ENCODE measurements around the gene CADM1.

Gene CADM1

DNA sequence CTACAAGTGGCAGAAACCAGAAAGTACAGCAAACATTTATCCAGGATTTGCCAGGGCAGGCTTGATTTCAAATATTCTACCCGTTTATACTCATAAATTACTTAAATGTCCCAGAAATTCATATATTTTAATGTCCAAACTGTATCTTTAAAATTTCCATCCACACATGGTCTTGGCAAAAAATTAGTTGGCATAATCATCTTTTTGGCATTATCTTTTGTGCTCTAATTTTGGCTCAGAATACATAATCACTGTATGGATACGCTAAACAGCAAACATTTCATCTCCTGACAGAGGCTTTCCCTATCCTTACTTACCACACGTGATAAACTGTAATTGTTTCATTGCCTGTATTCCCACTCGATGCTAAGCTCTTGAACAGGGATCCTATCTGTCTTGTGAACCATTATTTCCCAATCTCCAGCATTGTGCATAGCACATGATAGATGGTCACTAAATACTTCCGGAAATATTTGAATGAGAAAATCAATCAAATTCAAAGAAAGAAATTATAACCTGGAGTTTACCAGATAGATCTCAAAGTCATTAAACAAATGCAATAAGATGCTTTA, 64.2 kb downstream of the CADM1 start:
- no peak for DNase-seq

DNA sequence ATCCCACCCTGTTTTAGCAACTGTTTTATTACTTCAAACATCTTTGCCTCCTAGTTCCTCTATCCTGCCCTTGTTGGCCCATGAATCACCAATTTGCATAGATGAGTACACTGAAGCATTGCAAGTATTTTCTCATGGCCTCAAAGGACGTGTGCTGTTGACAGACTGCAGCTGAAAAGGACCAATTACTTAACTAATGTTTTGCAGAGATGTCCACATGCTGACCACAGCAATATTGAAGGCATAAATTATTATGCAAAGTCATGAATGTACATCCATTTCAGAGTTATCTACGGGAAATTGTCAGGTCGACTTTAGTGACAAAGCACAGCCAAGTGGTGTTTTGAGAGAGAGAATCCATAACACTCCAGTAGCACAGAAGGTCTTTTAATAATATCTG, 64.8 kb downstream of the CADM1 start:
- DNase-seq: no peak

DNA sequence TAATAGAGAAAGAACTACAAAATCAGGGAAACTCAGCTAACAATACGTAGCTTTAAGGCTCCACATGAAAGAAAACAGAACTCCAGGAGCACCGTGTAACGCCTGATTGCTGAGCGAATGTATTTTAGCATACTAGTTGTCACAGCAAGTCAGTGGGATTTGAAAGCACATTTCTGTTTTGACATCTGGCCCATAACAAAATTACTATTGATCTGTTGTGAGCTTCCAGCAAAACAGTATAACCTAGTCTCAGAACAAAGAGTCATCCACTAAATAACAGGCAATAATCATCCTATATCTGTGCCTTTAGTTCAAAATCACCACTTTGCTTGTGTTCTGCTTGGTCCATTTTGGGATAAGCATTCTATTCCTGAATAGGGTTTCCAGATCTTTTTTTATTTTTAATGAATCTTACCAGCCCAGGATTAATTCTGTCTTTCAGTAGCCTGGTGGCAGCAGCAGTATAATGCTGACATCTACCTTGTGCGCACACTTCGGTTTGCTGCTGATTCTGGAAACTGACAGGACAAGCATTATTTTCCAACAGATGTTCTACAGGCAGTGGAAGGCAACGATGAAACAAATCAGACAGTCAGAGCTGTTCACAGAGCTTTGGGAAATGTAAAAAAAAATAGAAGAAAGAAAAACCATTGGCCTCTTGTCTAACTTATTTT, 66.2 kb downstream of the CADM1 start:
- no peak for DNase-seq

DNA sequence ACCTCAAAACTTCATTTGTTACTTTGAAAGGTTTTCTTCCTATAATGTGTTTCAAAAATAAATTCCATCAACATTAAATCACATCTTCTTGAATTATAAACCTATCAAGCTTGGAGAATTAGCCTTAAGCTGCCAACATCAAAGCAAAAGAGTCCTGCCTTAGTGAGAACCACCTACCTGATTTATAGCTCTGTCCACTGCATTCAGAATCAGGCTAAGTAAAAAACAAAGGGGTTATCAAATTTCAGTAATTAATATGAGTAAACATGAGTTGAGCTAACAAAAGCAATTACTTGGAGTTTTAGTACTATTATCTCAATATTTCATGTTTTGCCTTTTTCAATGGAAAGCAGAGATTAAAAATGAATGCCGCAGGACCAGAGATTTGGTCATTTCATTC, 73.9 kb downstream of the CADM1 start:
- no peak for DNase-seq

DNA sequence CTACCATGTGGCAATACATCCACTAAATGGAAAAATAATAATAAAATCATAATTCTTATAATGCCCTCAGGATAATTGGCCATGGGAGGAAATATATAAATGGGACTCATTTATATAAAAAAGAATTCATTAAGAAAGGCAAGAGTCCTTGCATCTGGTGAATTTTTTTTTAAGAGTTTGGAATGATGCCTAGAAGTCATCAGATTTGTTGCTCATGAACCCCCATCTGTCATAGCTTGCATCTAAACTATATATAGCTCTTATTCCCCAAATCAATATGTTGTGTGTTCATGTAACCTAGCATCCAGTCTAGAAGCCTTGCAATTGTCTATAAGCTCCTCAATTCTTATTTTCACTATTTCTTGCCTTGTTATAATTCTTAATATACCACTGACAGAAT, 75.9 kb downstream of the CADM1 start:
- DNase-seq: no peak

DNA sequence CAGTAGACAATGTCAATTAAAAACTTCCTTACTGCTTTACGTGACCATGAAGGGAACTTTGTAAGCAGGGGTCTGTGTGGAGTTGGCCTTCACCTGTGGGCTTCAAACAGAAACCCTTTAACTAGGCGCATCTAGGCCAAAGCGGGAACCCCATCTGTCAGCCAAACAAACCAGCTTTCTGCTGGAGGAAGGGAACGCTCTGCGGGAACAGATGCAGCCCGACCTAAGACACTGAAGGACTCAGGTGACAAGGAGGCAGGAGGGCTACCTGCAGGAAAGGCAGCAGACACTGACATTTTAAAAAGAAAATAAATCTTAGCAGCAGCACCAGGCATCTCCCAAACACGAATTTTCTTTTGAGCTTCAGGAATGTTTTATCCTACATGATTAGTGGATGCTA, 78.4 kb downstream of the CADM1 start:
- no peak for DNase-seq

DNA sequence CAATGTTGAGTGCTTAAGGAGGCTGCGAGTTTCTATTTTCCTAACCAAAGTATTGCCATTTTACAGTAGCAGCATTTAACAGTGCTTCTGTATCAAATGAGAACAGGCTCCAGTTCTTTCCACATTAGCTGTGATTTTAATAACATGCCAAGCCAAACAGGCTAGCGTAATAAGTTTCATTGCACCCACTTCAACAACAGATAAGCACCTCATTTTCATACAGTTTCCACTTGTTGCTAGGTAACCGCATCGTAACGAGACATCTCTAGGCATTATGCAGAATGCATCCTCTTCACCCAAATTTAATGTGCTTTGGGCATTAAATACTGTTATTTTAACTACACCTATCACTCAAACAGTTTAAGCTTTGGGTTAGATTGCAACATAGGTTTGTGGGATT, 79.0 kb downstream of the CADM1 start:
- DNase-seq: no peak

DNA sequence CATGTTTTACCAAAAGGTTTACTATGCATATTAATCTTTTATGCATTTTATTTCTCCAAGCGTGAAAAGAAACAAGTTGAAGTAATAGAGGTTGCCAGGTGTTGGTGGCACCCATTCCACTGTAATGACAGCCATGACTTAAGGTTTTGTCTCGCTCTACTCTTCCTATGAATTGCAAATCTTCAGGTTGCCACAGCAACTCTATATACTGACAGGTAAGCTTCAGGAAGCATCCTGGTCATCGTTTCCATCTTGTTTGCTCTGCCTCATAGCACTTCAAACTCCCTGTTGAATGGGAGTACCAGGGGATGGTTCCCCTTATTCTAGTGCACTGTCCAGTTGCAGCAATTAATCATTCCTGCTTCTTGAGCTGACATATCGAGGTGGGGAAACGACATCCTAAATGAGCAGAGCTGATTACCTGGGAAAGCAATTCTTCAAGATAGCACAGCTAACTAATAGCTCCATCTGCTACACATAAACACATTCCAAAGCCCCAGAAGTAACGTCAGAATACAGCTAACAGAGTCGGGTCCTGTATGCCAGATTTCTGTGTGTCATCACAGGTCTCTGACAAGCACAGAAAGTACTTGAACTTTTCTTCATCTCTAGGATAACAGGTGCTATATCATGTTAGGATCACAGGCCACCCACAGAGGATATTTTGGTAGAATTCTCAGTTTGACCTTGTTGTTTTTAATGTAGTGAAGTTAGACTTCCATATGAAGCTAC, 80.3 kb downstream of the CADM1 start:
- no peak for DNase-seq

DNA sequence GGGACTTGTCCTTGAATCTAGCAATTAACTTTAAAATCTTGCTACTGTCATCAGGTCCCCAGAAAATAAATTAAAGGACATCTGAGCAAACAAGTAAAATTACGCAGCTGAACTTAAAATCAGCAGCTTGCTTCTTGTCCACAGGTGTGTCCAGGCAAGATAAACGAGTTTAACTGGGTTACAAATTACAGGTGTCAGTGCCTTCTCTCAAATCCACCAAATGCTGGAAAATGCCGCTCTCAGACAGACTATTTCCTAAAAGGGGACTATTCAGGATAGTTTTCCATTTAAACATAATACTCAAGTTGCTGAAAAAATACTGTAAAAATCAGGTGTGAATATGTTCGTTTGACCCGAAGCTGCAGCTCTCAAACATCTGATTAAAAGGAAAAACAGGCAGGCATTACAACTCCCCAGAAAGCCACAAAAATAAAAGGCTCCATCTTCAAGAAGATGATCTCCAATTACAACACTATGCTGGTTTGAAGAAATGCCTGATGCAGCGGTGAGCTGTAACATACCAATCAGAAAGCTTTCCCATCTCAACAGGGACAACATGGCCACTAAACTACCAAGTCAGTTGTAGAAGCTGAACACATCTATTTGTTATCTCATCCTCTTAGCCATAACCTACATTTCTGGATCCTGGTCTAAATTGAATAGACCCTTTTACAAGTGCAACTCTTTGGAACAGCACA, 82.1 kb downstream of the CADM1 start:
- no peak for DNase-seq

DNA sequence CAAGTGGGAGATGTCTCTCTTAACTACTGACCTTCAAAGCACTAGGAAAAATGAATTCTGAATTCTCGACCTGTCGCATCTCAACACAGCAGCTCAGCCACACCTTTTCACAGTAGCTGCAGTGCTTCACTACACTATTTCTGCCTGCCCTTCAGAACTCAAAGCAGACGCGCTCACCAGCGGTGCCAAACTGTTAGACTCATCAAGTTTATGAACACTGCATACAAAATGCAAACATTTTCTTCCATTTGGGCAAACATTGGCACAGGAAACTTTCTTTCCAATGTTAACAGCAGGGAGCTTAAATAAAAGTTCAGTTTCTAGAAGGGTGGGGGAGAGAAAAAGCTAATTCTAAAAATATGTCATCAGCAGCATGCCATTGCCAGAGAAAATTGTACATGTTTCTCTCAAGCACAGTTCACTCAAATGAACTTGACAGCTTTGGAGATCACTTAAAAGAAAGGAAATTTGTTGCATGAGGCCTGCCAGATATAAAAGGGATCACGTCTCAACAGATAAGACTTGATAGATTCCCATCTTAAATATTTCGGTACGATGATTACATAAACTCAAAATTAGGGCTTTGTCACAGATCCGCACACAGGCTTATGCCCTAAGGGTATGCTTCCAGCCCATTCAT, 82.7 kb downstream of the CADM1 start:
- no peak for DNase-seq

DNA sequence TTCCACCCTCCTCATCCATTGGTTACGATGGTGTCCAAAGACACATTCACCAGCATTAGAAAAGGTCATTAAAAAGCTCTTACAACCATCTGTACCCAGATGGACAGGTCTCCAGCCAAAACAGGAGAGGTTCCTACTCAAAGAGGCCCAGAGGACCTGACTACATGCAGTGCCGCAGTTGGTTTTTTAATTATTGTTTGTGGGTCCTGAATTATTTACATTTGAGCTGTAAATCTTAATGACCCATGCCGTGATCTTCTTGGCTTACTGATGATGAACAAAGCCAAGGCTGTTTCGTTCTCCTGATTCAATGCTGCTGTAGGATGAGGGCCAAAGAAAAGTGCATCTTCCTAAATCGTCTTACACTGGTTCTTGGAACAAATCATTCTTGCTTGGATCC, 83.7 kb downstream of the CADM1 start:
- no peak for DNase-seq

DNA sequence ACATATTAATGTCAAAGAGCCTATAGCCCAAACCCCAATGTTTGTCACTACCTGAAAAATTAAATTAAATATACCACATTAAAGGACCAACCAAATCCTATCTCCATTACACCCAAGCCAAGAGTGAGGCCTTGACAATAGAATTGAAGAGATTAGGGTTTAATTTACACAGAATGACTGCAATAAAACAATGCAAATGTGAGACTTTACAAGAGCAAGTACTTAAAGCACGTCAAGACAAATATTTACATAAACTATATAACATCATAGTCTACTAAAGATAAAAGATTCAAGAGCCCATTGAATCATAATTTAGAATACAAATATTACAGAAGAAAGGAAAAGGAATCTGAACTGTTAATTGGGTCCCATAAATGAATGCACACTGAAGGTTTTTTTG, 85.6 kb downstream of the CADM1 start:
- DNase-seq: no peak

DNA sequence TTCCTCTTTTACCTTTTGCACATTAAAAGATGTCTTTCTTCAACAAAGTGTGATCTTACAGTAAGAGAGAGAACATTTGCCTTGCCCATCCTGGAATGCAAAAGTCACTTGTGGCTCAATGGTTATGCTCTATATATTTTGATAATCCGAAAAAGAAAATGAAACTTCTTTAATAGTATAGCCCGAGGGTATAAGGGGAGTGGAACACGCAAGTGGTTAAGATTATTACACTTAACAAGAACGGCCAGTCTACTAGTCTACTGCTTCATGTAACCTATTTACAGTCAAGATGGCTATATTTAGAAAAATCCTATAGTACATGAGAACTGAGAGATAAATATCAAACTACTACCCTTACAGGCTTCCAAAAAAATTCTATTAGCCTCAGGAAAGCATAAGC, 86.1 kb downstream of the CADM1 start:
- no peak for DNase-seq

DNA sequence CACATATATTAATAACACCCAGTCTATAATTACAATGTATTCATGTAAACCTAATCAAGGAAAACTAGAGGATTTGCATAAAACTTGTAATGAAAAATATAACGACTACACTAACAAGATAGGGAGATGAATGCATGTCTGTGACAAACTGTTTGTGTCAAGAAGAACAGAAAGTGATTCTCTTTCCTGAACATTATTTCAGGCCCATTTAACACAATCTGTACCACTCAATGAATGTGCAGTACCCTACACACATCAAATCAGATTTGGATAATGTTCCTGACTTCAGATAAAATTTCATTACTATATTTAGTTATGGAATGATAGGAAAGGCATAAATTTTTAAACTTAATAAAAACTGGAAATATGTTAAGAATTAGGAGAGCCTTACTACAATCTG, 93.1 kb downstream of the CADM1 start:
- DNase-seq: no peak

DNA sequence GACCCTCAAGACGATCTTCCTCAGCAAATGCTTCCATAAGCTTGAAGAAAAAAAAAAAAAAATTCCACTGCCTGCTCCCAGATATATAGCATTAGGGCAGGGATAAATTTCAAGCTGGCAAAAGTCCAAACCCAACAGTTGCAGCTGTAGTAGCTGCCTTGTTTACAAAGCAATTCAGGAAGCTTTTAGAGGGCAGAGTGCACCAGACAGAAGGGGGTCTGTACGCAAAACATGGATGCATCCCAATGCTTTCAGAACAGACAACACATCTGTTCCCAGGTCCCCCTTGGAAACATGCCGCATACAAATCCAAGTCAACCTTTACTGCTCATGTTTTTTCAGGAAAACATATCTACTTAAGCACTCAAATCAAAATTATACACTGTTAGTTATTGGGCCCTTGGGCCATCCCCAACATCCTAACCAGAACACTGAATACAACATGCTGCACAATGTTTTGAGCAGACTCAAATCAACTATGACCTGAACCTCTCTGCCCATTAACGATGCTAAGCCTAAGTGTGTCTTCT, 94.5 kb downstream of the CADM1 start:
- no peak for DNase-seq

DNA sequence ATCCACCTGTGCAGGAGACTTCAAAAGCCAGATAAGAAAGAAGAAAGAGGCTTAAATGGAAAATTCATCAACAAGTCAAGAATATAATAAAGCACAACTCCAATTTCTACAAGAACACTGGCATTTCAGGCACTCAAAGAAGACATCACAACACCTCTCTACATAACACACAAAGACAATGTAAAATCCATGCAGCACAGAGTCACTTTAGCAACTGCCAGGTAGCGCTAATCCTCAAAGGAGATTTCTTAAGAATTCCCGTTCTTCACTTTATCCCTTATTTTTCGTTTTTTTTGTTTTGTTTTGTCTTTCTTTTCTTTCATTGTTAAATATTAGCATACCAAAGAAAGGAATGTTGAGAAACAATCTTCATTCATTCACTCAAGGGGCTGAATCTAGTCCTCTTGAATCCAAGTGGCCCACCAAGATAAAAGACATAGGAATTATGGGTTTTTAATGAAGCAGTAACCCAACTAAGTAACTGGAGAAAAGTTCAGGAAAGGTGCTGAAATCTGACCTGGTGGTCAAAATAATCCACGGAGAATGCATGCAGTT, 95.0 kb downstream of the CADM1 start:
- no peak for DNase-seq

DNA sequence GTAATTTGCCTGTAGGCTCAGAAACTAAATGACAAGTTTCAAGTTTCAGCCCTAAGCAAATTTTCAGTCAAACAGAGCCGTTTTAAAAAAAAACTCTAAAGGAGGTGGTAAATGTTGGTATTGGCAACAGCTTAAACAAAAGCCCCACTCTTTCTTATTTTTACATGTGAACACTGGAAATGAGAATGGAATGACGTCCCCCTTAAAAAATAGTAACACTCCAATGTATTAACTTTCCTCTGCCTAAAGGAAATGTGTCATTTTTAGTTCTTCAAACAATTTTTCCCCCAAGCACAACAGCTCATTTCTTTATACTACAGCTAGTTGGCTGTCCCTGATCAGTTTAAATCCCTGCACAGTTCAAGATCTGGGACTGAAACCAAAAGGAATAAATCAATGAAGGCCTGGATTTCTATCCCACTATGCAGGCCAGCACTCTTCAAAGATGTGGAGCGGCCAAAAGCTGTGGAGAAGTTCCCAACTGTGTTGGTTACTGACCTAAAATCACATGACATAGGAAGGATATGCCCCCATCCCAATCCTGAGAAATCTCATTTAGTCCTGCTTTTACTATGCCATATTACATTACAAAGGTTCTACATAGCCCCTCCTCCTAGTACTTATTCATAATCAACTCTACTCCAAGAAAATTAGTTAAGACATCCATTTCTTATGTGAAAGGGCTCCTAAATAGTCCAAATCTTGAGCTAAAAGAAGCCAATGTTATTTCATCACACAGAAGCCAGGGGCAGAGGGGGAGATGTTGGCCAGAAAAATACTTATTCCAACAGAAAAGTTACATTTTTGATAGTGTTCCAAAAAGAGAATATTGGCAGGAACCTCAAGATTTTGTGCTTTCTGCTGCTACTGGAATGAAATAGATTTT, 95.9 kb downstream of the CADM1 start:
- DNase-seq: no peak

DNA sequence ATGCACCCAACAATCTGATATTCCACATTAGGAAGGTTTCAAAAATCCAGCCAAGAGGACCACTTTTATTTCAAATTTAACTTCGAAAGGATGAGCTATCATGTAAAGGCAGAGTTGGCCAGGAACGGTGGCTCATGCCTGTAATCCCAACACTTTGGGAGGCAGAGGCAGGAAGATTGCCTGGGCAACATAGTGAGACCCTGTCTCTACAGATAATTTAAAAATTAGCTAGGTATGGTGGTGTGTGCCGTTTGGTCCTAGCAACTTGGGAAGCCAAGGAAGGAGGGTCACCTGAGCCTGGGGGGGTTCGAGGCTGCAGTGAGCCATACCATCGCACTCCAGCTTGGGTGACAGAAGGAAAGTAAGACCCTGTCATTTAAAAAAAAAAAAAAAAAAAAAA, 96.7 kb downstream of the CADM1 start:
- no peak for DNase-seq

DNA sequence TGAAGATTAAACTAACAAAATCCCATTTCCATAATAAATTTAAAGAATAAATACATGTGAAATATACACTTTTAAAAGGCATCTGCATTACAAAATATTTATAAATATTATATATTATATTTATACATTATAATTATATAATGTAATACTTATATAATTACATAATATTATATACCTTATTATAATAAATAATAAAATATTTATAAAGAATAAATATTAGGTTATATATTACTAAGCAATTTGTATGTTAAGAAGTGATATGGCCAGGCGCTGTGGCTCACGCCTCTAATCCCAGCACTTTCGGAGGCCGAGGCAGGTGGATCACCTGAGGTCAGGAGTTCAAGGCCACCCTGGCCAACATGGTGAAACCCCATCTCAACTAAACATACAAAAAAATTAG, 97.8 kb downstream of the CADM1 start:
- DNase-seq: no peak

DNA sequence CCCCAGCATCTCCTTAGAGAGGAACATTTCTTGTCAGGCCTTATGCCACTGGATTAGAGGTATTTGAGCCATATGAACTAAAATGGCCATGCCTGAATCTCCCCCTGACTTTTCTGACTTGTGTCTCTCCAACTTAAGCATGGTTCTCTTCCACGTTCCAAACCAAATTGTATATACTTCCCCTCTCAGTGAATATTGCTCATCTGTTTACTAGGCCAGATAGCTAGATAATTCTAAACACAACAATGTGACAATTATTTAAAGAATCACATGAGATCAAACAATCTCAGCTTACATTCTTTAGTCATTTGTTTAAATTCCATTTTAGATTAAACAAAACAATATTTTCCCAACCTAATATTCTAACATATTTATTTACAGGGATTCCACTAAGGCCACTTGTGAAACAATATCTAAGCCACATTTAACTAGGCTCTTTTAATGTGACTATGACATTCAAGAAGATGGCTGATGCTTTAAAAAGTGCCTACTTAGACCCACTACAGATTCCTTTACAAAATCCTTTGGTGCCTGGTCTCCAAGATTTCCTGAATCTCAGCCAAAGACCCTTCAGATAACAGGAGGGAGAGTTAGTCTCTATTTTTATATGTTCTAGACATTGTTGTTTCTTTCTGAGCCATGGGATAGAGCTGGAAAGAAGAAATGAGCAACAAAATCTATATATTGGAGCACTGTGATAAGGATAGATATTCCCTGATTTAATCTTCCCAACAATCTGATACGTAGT, 105.7 kb downstream of the CADM1 start:
- no peak for DNase-seq

DNA sequence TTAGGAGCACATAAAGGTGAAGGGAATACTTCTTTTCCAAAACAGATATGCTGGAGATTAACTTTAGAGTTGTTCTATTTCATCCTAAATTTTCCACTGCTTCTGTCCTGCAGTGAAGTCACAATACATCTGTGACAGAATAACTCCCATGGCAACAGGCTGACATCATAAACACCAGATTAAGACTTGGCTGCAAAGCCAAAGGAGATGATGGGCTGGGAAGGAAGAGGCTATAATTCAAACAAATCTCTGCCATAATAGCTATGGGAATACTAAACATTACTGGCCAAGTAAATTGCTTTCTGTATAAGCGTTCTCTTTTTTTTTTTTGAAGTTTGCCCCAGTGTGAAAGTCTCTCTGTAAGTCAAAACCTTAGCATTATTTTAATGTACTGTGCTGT, 107.7 kb downstream of the CADM1 start:
- DNase-seq: no peak

Measured in T-helper 9 cell (primary cell).